ENCODE results near the gene IQCN. TPM values are rescaled to one million over a fixed set of nuclear protein-coding genes. Genes with fewer than 3 reads are reported as not detected.

Gene IQCN
- total RNA-seq, 1 donor from 2014 or later = 10.4 TPM

GRCh38 chr19:18225702-18226468, 48.4 kb downstream of the IQCN start, which contains the start of gene PDE4C:
PDE4C (minus strand) TSS chr19:18226438; CDS start chr19:18226415, 23 bp downstream.
- Mint-ChIP-seq H3K36me3 (ENCODE audit: unreplicated experiment) (no peaks in the 10 kb centered on the region), H3K27me3 (ENCODE audit: unreplicated experiment) (peaks cover 5% of the 10 kb centered on the region), H3K4me3 (ENCODE audit: unreplicated experiment) (peak within 1 kb of the TSS; percentile 79), H3K27ac (ENCODE audit: unreplicated experiment) (peak within 1 kb of the TSS; percentile 76), H3K4me1 (ENCODE audit: unreplicated experiment) (peaks cover 23% of the 10 kb centered on the region), H3K9me3 (ENCODE audit: unreplicated experiment) (no peaks in the 10 kb centered on the region)
- no peak for DNase-seq (ENCODE audit: extremely low spot score, unreplicated experiment)
- TF ChIP-seq, protein P1, sequence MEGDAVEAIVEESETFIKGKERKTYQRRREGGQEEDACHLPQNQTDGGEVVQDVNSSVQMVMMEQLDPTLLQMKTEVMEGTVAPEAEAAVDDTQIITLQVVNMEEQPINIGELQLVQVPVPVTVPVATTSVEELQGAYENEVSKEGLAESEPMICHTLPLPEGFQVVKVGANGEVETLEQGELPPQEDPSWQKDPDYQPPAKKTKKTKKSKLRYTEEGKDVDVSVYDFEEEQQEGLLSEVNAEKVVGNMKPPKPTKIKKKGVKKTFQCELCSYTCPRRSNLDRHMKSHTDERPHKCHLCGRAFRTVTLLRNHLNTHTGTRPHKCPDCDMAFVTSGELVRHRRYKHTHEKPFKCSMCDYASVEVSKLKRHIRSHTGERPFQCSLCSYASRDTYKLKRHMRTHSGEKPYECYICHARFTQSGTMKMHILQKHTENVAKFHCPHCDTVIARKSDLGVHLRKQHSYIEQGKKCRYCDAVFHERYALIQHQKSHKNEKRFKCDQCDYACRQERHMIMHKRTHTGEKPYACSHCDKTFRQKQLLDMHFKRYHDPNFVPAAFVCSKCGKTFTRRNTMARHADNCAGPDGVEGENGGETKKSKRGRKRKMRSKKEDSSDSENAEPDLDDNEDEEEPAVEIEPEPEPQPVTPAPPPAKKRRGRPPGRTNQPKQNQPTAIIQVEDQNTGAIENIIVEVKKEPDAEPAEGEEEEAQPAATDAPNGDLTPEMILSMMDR (IDR thresholded peaks at IDR 0.05) = no peak

DNA sequence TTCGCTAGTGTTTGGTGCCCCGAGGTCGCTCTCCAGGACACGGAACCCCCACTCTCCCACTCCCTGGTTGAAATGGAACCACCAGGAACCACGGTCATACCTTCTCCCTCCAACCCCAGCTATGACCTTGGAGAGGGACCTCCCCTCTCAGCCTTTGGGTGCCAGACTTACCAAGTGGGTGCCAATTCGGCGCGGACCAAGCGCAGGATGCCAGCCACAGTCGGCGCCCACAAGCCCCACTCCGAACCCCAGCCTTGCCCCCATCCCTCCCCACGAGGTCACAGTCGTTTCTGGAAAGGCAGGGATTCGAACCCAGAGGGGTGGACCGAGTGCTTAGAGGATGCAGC, 48.9 kb downstream of the IQCN start:
- DNase-seq (ENCODE audit: extremely low spot score, unreplicated experiment) = no peak
- H3K27me3 Mint-ChIP-seq (ENCODE audit: unreplicated experiment) = peaks cover 9% of the 10 kb centered on the region
- peak overlapping the region; percentile 79 for H3K4me3 Mint-ChIP-seq (ENCODE audit: unreplicated experiment)
- H3K9me3 Mint-ChIP-seq (ENCODE audit: unreplicated experiment) = no peaks in the 10 kb centered on the region
- H3K4me1 Mint-ChIP-seq (ENCODE audit: unreplicated experiment) = peaks cover 19% of the 10 kb centered on the region
- H3K27ac Mint-ChIP-seq (ENCODE audit: unreplicated experiment) = peak overlapping the region; percentile 76
- no peaks in the 10 kb centered on the region for H3K36me3 Mint-ChIP-seq (ENCODE audit: unreplicated experiment)
- TF ChIP-seq, protein P1 (IDR thresholded peaks at IDR 0.05) = no peak

- Mint-ChIP-seq H3K36me3 (ENCODE audit: unreplicated experiment) (no peaks in the 10 kb centered on the region), H3K27me3 (ENCODE audit: unreplicated experiment) (peaks cover 12% of the 10 kb centered on the region), H3K27ac (ENCODE audit: unreplicated experiment) (peak overlapping the region; percentile 76), H3K9me3 (ENCODE audit: unreplicated experiment) (no peaks in the 10 kb centered on the region), H3K4me1 (ENCODE audit: unreplicated experiment) (peaks cover 19% of the 10 kb centered on the region), H3K4me3 (ENCODE audit: unreplicated experiment) (peak overlapping the region; percentile 79)
- TF ChIP-seq, protein P1 (IDR thresholded peaks at IDR 0.05) = no peak
- peak; percentile 100 for DNase-seq (ENCODE audit: extremely low spot score, unreplicated experiment)
These were observed 49.5 kb downstream of the IQCN start for GRCh38 chr19:18224525-18225354.

- H3K4me3 Mint-ChIP-seq (ENCODE audit: unreplicated experiment) = peak overlapping the region; percentile 79
- DNase-seq (ENCODE audit: extremely low spot score, unreplicated experiment) = no peak
- H3K27me3 Mint-ChIP-seq (ENCODE audit: unreplicated experiment) = peaks cover 13% of the 10 kb centered on the region
- no peaks in the 10 kb centered on the region for H3K9me3 Mint-ChIP-seq (ENCODE audit: unreplicated experiment)
- no peaks in the 10 kb centered on the region for H3K36me3 Mint-ChIP-seq (ENCODE audit: unreplicated experiment)
- H3K27ac Mint-ChIP-seq (ENCODE audit: unreplicated experiment) = peak overlapping the region; percentile 64
- TF ChIP-seq, protein P1 (IDR thresholded peaks at IDR 0.05) = no peak
- peaks cover 19% of the 10 kb centered on the region for H3K4me1 Mint-ChIP-seq (ENCODE audit: unreplicated experiment)
These were observed 50.3 kb downstream of the IQCN start for GRCh38 chr19:18223860-18224524.
